GM18951 (cell line): Measurements from ENCODE around the gene CERKL.

Experiments
- POLR2A ChIP-seq: IDR thresholded peaks from 4 replicates; pipeline ENCODE4 v1.6.1; 2011; ENCODE audit warnings: mild to moderate bottlenecking; ENCODE audit not compliant: insufficient read length, insufficient read depth; ENCODE audit errors: extremely low read depth
- in situ Hi-C: fragments of 300-500 bp; cut with MboI; formaldehyde crosslinking; loops from one replicate; pipeline ENCODE4 v1.12.0; 2022; ENCODE audit warnings: low sequenced_read_pairs, mixed read lengths, inconsistent platforms; ENCODE audit not compliant: unreplicated experiment

The CERKL gene

DNA sequence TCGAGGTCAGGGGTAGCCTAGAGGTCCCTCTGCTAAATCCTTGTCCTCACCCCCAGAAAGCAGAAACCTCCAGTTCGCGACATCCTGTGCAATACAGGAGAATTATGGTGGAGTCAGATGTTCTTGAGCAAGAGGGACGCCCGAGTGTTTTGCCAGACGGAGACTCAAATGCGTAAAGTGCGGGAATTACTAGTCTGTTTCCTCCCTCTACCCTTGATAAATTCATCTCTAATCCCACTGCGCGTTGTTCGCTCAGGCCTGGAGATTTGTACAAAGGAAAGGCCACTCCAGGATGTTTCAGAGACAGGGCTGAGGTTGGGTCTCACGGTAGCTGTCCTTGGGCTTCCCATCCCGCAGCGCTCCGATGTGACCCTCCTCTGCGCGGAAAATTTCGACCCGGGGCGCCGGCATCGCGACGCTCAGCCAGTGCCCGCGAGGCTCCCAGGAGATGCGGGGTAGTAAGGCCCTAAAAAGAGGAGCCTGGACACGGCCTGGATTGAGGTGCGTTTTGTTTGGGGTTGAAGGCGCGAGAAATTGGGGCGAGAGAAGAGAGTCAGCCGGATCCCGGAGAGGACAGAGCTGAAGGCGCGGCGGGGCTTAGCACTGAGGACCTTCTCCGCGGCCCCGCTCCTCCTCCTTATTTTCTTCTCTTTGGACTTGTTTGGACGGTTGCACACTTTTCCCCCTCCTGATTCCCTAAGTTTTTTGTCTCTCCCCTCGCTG, 26.1 kb upstream of the CERKL start:
- TF ChIP-seq POLR2A, result no peak
- in situ Hi-C loops, result loop anchor here (10.0 kb wide), 1 partner anchor 108 kb away; no protein-coding TSS in a partner anchor

DNA sequence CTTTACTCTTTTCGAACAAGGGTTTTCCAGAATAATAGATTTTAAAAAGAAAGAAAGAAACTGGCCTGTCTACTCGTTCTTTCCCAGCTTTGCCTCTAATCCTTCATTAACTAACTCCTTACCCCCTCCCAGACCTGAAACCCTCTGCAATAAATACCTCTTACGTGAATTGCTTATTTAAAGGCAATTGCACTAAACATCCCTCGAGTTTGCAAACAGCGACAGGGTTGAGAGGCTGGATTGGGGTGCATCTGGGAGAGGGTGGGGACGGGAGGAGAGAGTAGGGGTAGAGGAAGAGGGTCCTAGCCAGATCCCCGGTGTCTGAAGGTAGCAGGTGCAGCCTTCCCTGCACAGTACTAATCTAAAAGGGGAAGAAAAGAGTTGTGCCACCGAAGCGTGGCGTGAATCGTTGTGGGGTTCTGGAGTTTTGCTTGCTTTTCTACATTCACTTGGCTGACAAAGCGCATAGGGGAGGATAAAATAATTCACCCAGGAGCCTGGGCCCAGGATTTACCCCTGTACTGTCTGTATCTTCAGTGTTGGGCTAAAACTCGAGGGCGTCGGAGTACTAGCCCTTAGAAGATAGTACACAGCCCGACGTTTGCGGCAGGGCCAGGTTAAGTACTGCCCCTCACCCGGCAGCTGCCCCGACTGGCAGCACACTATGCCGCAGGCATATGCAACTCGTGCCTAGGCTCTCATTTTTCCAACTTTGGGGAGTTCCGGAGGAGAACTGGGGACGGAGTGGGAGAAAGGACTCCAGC, 25.3 kb upstream of the CERKL start:
- no peak for TF ChIP-seq POLR2A
- in situ Hi-C loops, result loop anchor here (10.0 kb wide), 1 partner anchor 107 kb away; no protein-coding TSS in a partner anchor

DNA sequence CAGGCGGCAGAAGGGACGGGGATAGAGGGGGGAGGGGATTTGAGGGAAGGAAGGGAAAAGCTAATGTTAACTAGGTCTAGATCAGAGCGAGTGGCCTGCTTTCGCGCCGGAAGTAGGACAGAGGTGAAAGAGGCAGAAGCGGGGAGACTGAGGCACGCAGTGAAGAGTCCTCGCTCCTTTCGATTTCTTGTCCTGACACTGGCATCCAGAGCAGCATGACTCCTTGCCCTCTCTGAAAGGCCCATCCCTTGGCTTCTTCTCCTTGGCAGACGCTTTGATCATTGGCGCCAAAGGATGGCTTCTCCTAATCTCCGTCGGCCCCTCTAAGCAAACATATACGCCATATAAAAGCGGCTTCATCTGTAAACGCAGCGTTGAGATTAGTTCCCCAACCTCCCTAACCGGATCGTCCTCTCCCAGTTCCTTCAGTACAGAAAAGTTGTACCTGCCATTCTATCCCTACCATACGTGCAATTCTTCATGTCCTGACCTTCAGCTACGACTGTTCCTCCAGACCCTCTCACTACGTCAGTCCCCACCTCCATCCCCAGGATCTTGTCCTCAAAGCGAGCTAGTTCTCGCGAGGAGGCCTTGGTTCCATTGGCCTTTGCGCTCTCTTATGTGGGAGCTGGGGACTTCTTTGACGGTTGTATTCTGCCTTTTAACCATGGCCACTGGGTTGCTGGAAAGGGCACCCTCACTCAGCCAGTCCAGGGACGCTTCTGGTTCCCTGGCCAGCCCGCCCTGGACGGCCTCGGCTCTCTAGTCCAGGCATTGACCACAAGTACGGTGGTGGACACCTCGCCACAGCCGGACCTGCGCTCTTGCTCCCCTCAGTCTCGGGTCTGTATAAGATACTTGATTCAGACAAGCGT, 24.3 kb upstream of the CERKL start:
- no peak for TF ChIP-seq POLR2A
- in situ Hi-C loops, result loop anchor here (10.0 kb wide), 1 partner anchor 106 kb away; no protein-coding TSS in a partner anchor

DNA sequence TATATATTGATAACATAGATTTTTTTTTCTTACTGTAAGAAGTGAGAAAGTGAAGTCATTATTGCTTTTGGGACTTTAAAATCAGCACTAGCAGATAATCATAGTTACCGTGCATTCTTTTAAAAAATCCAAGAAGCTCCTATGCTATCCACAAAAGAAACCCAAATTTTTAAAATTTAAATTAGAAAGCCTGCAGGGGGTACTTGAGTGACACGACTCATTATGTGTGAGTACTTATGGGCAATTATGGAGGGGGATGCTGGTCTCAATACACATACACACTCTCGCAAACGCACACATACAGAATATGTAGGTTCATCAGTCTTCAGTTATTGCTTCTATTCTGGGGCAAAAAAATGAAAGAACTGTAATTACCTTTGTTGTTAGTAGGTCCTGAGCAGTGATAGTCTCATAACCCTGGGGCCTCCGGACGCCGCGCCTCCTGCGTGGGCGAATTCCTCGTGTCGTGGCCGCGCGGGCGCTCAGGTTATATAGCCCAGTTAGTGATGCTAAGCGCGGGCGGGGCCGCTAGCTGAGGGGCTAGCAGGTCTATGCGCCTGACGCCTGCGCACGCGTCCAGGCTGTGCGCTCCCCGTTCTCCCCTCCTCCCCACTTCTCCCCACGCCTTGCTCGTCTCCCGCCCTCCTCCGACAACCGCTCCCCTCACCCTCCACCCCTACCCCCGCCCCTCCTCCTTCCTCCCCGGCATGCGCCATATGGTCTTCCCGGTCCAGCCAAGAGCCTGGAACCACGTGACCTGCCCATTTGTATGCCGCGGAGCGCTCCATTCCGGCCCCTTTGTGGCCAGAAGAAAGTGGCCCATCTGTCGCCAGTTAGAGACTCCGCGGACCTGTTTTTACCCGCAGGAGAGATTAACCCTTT, 23.4 kb upstream of the CERKL start, which contains the start of gene NEUROD1:
Gene NEUROD1 (minus strand): TSS at position 463 of the 882 bp plus-strand sequence. CDS start 1,657 bp downstream, outside the sequence.
- in situ Hi-C loops, result loop anchor here (10.0 kb wide), 1 partner anchor 105 kb away; no protein-coding TSS in a partner anchor
- TF ChIP-seq POLR2A, result no peak

DNA sequence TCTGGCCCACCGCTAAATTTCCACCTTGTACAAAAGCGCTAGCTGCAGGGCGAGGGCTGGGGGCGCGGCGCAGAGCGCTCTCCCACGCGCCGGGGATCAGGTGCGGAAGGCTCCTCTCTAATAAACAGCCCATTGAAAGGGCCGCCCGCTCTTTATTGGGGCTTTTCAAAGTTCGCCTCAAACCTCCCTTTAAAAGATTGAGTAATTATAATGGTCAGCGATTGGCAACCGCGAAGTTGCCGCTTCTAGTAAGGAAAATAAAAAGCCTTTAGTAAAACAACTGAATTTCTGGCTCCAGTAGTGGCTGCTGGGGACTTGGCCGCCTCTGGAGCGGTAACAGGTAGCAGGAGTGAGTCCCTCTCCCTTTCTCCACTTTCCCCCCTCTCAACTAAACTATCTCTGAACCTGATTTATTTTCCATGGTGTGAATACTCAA, 22.7 kb upstream of the CERKL start:
- in situ Hi-C loops, result no loop called here
- TF ChIP-seq POLR2A, result no peak

DNA sequence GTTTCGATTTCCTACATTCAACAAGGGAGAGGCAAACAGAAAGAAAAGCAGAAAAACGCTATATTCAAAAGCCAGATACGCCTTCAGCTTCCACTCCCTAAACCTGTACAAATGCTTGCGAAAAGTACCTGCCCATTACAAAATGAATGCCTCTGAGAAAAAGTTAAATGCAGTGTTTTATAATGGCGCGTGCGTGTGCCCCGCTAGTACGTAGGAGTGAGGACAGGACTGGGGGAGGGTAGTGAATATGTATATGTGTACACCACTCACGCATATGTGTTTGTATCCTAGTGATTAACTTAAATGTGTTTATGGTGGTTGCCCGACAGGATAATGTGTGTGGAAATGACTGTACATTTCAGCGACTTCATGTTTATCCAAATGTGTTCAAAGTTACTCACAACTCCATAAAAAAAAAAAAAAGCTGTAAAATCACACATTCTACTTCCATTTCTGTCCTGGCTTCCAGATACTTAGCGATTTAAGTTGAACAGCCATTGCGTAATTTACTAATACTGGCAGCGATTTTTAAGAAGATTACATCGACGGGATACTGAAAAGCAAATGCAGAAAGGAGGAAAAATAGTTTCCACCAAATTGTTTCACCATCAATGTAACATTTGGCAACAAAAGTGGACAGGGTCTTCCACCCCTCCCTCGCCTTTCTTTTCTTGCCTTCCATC, 22.1 kb upstream of the CERKL start:
- in situ Hi-C loops, result no loop called here
- no peak for TF ChIP-seq POLR2A

DNA sequence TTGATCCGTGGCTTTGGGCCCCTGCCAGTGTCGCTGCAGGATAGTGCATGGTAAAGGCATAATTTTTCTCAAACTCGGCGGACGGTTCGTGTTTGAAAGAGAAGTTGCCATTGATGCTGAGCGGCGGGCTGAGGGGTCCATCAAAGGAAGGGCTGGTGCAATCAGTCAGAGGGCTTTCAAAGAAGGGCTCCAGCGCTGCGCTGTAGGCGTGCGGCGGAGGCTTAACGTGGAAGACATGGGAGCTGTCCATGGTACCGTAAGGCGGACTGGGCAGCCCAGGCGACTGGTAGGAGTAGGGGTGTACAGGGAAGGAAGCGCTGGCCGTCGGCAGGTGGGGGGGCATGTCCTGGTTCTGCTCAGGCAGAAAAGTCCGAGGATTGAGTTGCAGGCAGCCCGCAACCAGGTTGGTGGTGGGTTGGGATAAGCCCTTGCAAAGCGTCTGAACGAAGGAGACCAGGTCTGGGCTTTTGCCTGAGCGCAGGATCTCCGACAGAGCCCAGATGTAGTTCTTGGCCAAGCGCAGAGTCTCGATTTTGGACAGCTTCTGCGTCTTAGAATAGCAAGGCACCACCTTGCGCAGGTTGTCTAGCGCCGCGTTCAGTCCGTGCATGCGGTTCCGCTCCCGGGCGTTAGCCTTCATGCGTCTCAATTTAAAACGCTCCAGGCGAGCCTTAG, 21.1 kb upstream of the CERKL start:
- no peak for TF ChIP-seq POLR2A

DNA sequence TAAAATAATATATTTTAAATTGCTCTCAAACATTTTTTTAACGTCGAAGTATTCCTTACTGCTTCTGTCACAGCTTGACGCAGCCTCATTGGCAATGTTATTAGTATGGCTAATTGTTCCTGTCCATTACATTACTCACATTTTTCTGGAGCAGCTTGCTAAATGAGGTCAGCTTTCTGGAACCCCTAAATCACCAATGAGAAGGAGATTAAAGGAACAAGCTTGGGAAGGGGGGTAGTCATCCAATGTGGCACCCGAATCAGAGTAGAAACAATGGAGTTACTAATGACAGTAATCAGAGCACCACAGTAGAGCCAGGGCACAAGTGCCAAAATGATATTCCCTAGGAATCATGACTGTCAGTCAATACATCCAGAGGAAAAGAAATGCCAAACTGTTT, 18.3 kb upstream of the CERKL start:
- TF ChIP-seq POLR2A, result no peak
- in situ Hi-C loops, result no loop called here

More for the DNA sequence above, 21.1 kb upstream of the CERKL start:
- in situ Hi-C loops, result no loop called here

DNA sequence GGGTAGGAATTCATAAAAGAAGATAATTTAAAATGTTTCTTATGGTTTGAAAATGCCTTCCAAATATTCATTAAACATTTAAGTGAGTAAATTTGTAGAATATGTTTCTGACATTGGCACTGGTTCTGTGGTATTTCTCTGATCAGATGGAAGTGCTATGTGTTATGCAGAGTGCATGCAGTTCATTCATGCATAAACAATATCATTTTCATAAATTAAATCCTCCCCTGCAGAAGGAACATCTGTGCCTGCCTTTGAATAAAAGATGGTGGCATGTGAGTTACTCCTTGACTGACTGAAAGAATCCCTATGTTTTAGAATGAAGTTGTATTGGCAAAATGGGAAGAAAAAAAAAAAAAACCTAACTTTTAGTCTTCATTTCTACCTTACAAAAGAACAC, 17.6 kb upstream of the CERKL start:
- no peak for TF ChIP-seq POLR2A
- in situ Hi-C loops, result no loop called here

DNA sequence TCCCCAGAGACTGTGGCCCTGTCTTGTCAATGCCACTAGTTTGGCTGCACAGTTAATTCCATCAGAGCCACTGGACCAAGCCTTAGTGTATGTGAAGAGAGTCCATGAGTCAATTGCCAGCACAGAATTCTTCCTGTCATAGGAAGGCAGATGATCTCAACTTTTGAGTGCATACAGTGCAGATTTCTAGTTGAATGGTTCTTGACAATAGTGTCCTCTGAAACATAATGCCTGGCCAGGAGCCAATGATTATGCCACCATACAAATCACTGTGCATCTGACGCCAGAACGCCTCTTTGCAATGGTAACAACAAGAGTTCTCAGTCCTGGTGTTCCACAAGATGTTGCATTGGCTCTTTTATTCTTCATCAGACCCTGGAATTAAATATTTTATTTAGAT, 16.3 kb upstream of the CERKL start:
- TF ChIP-seq POLR2A, result no peak
- in situ Hi-C loops, result no loop called here

DNA sequence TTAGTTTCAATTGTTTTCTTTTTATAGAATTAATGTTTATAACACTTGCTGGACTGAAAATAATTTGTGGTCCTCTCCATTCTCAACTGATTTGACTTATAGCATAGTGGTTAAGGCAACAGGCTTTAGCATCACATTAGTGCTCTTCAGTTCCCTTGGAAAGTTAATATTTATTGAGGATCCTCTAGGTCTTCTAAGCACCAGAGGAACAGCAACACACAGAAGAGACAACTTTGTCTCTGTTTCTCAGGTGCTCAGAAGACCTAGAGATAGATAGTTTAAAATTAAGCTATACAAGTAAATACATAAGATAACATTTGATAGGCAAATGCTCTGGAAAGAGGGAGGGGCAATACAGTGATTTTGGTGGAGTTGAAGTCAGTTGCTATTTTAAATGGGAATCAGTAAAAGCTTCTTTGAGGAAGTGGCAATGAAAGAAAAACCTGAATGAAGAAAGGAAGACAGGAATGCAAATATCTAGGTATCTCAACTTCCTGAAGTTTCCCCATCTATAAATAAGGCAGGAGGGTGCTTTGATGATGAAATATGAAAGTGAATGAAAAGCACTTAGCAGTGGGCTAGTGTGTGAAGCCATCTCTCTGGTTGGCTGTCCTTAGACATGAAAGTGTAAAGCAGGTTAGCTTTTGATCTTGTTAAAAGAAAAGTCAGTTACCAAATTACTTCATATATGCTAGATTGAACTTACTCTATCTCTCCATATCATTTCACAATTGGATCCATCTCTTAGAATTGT, 15.5 kb upstream of the CERKL start:
- TF ChIP-seq POLR2A, result no peak
- in situ Hi-C loops, result no loop called here

DNA sequence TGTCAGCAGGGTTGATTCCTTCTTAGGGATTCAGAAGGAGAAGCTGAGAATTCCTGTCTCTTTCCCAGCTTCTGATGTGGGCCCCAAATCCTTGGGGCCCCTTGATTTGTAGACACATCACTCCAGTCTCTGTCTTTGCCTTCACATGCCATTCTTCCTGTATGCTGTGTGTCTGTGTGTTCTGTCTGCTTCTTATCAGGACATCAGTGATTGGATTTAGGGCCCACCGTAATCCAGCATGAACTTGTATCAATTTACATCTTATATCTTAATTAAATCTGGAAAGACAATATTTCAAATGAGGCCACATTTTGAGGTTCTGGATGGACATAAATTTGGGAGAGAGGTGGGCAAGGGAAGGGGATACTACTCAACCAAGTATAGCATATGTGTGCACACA, 13.7 kb upstream of the CERKL start:
- in situ Hi-C loops, result no loop called here
- no peak for TF ChIP-seq POLR2A
